Brain pericyte (primary cell): ENCODE results near the gene ITPKB.
"Not testable (repeated sequence)": the region's sequence is repeated elsewhere in the genome, so short reads cannot be mapped to it uniquely, and the experiment has no call there.

Experiments
- DNase-seq: peaks from one replicate; pipeline ENCODE4 v3.0.0-alpha.2; 2012; ENCODE audit warnings: low read depth, low spot score

ITPKB gene

DNA sequence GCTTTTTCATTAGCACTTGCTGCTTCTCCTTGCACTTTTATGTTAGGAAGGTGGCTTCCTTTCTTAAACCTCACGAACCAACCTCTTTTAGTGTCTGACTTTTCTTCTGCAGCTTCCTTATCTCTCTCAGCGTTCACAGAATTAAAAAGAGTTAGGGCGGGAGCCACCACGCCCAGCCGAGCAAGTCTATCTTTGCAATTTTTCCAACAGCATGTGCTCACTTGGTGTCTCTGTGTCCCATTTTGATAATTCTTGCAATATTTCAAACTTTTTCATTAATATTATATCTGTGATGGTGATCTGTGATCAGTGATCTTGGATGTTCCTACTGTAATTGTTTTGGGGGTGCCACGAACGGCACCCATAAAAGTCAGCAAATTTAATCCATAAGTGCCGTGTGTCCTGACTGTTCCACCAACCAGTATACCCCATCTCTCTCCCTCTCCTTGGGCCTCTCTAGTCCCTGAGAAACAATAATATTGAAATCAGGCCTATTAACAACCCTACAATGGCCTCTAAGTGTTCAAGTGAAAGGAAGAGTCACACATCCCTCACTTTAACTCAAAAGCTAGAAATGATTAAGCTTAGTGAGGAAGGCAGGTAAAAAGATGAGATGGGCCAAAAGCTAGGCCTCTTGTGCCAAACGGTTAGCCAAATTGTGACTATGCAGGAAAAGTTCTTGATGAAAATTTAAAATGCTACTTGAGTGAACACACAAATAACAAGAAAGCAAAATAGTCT, 15.9 kb upstream of the ITPKB start:
- DNase-seq, result no peak

- no peak for DNase-seq
Observed at GRCh38 chr1:226754097-226754496, 15.0 kb upstream of the ITPKB start.

DNA sequence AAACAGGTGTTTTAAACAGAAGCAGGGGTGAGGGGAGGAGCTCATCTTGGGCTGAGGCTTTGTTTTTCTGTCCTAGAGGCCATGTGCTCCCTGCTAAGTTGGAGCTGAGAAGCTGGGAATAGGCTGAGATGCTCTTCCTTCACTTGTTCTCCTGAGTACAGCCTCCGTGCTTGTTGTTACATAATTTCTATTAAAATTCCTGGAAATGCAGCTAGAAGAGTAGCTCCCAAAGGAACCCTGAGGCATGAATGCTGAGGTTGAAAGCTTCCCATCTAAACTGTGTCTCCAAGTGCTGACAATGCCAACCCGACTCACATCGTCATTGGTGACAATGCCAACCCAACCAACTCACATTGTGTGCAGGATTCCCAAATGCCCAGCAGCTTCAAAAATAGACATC, 12.6 kb upstream of the ITPKB start:
- DNase-seq, result no peak

GRCh38 chr1:226751214-226751613, 12.1 kb upstream of the ITPKB start:
- DNase-seq, result no peak

GRCh38 chr1:226749467-226749866, 10.4 kb upstream of the ITPKB start:
- no peak for DNase-seq

DNA sequence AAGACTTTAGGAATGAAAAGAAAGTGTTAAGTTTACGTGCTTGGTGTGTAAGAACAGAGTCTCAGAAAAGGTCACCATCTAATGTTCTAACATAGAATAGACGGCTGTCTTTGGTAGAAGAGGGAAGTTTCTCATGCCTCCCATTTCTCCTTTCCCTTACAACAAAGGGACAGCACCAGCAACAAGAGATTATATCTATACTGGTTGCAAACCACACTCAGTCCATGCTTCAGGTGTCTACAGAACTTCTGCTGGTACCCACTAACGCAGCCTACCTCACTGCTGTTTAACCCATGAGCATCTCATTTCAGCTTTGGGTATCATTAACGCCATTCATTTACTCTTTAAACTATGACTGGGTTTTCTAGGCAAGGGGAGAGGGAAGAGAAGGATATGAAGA, 9.2 kb upstream of the ITPKB start:
- DNase-seq, result no peak

DNA sequence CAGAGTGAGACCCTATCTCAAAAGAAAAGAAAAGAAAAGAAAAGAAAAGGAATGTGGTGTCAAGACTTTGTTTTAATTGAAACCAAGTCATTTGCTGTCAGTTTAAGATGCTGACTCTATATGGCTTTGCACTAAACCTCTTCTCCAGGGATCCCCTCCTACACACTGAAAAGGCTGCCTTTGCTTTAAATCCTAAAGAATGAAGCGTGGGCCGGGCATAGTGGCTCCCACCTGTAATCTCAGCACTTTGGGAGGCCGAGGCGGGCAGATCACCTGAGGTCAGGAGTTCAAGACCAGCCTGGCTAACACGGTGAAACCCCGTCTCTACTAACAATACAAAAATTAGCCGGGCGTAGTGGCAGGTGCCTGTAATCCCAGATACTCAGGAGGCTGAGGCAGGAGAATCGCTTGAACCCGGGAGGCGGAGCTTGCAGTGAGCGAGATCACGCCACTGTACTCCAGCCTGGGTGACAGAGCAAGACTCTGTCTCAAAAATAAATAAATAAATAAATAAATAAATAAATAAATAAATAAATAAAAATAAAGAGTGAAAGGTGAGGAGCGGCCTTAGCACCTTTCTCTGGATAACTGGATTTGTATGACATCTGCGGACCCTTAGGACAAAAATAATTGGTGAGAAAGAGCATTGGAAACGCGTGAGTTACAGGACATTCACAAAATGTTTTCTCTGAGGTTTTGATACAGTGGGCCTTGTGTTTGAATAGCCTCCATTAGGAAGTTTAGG, 8.6 kb upstream of the ITPKB start:
- DNase-seq, result not testable (repeated sequence)

DNA sequence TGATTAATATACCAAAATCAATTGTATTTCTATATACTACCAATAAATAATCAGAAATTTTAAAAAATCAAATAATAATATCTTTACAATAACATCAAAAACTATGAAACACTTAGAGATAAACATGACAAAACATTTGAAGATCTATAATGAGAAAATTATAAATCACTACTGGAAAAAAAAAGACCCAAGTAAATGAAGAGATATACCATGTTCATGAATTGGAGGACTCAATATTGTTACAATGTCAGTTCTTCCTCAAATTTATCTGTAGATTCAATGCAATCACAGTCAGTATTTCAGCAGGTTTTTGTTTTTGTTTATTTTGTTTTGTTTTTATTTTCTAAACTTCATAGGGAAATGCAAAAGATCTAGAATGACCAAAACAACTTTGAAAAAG, 4.2 kb upstream of the ITPKB start:
- DNase-seq, result no peak

DNA sequence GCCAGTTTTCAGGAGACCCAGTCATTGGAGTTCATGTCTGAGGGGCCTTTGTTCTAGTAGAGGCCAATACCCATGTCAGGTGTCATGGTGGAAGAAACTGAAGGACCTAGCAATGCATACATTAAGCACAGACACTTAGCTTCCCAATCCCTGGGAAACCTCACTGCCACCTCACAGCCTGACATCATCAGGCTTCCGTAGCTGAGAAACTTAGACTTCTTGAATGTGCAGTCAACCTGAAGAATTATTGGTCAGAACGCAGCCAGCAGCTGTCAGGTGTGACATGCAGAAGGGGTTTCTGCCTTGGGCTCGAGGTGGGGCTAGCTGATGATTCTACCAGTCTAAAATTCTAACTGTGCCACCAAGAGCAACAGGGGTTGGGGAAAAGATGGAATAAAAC, 1.9 kb upstream of the ITPKB start:
- no peak for DNase-seq

- no peak for DNase-seq
Observed at GRCh38 chr1:226739696-226740065, 599 bp upstream of the ITPKB start.

GRCh38 chr1:226738421-226738994, 574 bp downstream of the ITPKB start:
- no peak for DNase-seq

- DNase-seq, result no peak
Observed at GRCh38 chr1:226737819-226738420, 1.2 kb downstream of the ITPKB start.

DNA sequence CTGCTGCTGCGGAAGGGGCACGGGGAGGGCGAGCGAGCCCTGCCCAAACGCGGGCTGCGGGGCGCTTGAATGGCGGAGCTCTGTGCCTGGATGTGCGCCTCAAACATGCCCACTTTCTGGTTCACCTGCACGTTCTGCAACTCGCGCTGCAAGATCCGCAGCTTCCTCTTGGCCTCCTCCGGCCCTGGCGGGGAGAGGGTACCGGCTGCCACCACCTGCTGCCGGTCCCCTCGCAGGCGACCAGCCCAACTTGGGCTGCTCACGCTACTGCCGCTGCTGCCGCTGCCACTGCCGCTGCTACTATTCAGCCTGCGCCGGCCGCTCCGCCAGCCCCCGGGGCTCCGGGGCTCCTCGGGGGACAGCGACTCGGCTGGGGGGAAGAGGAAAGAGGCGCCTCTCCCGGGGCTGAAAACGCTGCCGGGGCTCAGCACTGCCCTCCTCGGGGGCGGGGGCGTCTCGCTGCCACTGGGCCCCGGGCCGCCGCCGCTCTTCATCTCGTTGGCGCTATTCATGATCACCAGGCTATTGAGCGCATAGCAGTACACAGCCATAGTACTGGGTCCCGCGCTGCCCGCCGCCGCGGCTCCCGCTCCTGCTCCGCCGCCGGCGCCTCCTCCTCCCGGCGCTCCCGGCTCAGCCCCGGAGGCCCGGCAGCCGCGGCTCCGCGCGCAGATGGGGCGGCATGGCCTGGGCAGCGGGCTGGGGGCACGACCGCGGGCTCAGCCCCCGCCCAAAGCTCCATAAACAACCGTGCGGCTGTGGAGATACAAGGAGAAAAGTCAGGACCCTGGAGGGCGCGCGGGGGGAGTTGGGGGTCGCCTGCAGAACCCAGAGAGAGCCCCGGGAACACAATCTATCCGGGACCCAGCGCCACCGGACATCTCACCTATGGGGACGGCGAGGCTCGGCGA, 1.9 kb downstream of the ITPKB start:
- DNase-seq, result no peak

DNA sequence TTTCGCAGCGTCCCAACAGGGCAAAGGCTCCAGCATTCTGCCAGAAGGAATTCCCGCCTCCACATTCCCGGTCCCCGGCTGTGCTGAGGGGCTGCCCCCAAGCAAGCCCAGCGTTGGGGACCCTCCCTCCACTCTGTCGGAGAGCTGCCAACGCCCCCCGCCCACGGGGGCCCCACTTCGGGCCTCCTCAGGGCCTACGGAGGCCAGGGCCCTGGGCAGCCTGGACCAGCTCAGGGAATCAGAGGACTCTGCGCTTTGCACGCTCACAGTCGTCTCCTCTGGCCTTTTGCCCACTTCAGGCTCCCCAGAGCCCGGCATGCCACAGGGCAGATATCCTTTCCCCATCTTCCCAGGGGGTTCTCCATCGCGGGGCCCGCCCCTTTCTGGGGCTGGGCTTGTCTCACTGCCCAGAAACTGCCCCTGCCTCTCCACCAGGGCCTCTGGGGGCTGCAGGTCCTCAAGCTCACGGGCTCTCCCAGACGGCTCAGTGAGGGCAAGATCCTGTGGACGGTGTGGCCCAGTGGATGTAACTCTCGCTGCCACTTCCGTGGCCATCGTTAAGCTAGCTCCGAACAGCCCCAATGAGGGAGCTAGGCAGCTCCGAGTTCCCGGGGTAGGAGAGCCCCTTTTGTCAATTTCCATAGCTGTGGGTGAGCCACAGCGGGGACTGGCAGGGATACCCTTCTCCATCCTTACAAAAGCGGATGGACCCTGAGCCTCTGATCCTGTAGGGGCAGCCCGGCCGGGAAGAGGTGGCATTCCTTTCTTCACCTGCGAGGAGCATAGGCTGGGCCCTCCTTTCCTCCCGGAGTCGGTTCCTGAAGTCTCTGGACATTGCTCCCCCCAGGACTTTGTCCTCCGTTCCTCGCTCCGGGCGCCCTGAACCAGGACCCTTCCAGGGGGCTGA, 2.8 kb downstream of the ITPKB start:
- no peak for DNase-seq

- no peak for DNase-seq
Observed at GRCh38 chr1:226735576-226735975, 3.5 kb downstream of the ITPKB start.

- DNase-seq, result no peak
Observed at GRCh38 chr1:226734611-226735153, 4.4 kb downstream of the ITPKB start.

DNA sequence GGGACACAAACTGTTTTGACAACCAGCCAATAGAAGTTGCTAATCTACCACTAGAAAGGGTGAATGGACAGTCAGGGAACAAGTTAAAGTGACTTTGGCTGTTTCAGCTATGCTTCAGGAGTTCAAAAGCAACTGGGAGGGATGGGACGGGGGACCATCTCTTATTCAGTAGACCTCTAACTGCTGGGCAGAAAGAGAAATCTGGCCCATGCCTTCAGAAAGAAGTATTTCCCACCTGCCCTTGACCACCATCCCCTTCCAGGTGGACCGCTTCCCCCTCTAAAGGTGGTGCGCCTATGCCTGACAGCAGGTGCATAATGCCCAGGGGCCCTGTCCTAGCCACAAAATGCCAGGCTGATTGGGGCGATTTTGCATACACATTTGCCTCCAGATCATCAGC, 5.2 kb downstream of the ITPKB start:
- no peak for DNase-seq

DNA sequence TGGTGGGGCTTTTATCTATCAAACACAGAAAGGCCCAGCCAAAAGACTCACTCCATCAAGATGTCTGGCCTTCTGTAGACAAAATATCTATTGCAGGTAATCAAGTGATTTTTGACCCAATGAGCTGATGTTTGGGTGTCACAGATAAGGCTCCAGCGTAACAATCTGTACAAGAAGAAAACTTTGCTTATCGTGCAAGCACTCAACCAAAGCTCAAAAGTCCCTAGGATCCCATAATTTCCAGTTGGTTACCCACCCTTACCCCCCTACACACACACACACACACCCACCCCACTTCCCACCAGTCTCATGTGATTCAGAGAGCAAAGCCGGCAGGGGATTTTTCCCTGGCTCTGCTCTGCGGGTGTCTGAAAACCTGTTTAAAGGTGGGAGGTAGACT, 5.8 kb downstream of the ITPKB start:
- no peak for DNase-seq

GRCh38 chr1:226732856-226733291, 6.2 kb downstream of the ITPKB start:
- no peak for DNase-seq

- no peak for DNase-seq
Observed at GRCh38 chr1:226731257-226731893, 7.7 kb downstream of the ITPKB start.
